IMR-90 (cell line): ENCODE measurements around the gene CDH13. TPM values are rescaled to one million over a fixed set of nuclear protein-coding genes. Genes with fewer than 3 reads are reported as not detected.

Experiments
- ATAC-seq: fragments of 200-7000 bp; cut with Tn5 transposase; 2 replicates; pipeline ENCODE4 v1.9.1; 2020; ENCODE audit warnings: low read depth, mild to moderate bottlenecking, moderate library complexity
- BruUV-seq: library from RNA; stranded (reverse); fragments of 400-500 nt; replicated peaks from 2 replicates; lab custom pipeline; 2021; lab: Mats Ljungman, UMichigan
- CTCF ChIA-PET: fragments of 300-600 bp; formaldehyde crosslinking; extraction: SDS; loops from one replicate; lab custom pipeline; 2021; ENCODE audit warnings: antibody characterized with exemption; lab: Yijun Ruan, JAX
- POLR2A ChIA-PET: fragments of 300-600 bp; sonication (Branson Sonifier 250); formaldehyde crosslinking; loops from one replicate; lab custom pipeline; 2022; ENCODE audit warnings: antibody characterized with exemption; ENCODE audit not compliant: unreplicated experiment; lab: Charles Lee
- DNase-seq: peaks from one replicate; pipeline ENCODE4 v3.0.0; 2013
- H2AFZ ChIP-seq: replicated peaks from 2 replicates; pipeline ENCODE3; 2013; ENCODE audit warnings: low read length, mild to moderate bottlenecking; ENCODE audit not compliant: poor library complexity
- H2AK5ac ChIP-seq: 2 replicates; pipeline ENCODE4 v1.6.1; 2013; ENCODE audit warnings: low read depth, low read length, inconsistent platforms
- H2AK9ac ChIP-seq: replicated peaks from 2 replicates; pipeline ENCODE3; 2013; ENCODE audit warnings: mild to moderate bottlenecking, low read depth, low read length, moderate library complexity; ENCODE audit not compliant: poor library complexity
- H2BK120ac ChIP-seq: 2 replicates; pipeline ENCODE4 v1.6.1; 2013; ENCODE audit warnings: low read depth, low read length, inconsistent platforms
- H2BK15ac ChIP-seq: 3 replicates; pipeline ENCODE4 v1.6.1; 2013; ENCODE audit warnings: low read depth, low read length, inconsistent platforms
- H2BK20ac ChIP-seq: 2 replicates; pipeline ENCODE4 v1.6.1; 2013; ENCODE audit warnings: low read depth, mild to moderate bottlenecking, inconsistent platforms, low read length, moderate library complexity
- H2BK5ac ChIP-seq: 2 replicates; pipeline ENCODE4 v1.6.1; 2013; ENCODE audit warnings: mild to moderate bottlenecking, low read depth, low read length, inconsistent platforms; ENCODE audit not compliant: poor library complexity, severe bottlenecking
- H3K14ac ChIP-seq: replicated peaks from 2 replicates; pipeline ENCODE4 v1.6.1; 2013; ENCODE audit warnings: low read depth, low read length, inconsistent platforms
- H3K18ac ChIP-seq: 2 replicates; pipeline ENCODE4 v1.6.1; 2013; ENCODE audit warnings: low read depth, low read length, control low read depth
- H3K23ac ChIP-seq: 2 replicates; pipeline ENCODE4 v1.6.1; 2013; ENCODE audit warnings: low read depth, low read length, inconsistent platforms
- H3K27ac ChIP-seq: 2 replicates; pipeline ENCODE4 v1.5.1; 2013; ENCODE audit warnings: mild to moderate bottlenecking, control low read depth, low read length; ENCODE audit not compliant: insufficient read depth
- H3K27me3 ChIP-seq: 2 replicates; pipeline ENCODE4 v1.6.1; 2013; ENCODE audit warnings: low read length; ENCODE audit not compliant: control insufficient read depth, insufficient read depth
- H3K36me3 ChIP-seq: 2 replicates; pipeline ENCODE4 v1.6.1; 2013; ENCODE audit warnings: low read length, mixed read lengths; ENCODE audit not compliant: control insufficient read depth, insufficient read depth
- H3K4ac ChIP-seq: 2 replicates; pipeline ENCODE4 v1.6.1; 2013; ENCODE audit warnings: low read depth, low read length, inconsistent platforms
- H3K4me1 ChIP-seq: 2 replicates; pipeline ENCODE4 v1.6.1; 2013; ENCODE audit warnings: low read length, mixed read lengths; ENCODE audit not compliant: control insufficient read depth, insufficient read depth
- H3K4me2 ChIP-seq: 2 replicates; pipeline ENCODE4 v1.6.1; 2013; ENCODE audit warnings: low read depth, mild to moderate bottlenecking, control low read depth, low read length, moderate library complexity
- H3K4me3 ChIP-seq: 2 replicates; pipeline ENCODE4 v1.5.1; 2013; ENCODE audit warnings: low read depth, mild to moderate bottlenecking, control low read depth, low read length, moderate library complexity; ENCODE audit not compliant: insufficient read depth
- H3K56ac ChIP-seq: 2 replicates; pipeline ENCODE4 v1.6.1; 2013; ENCODE audit warnings: low read length, inconsistent platforms; ENCODE audit not compliant: insufficient read depth; ENCODE audit errors: extremely low read depth
- H3K79me1 ChIP-seq, 2 experiments: 2 replicates each; pipeline ENCODE4 v1.6.1; 2013; ENCODE audit warnings: low read length in 2 of 2, inconsistent platforms in 1 of 2, low read depth in 1 of 2
- H3K9ac ChIP-seq: 2 replicates; pipeline ENCODE4 v1.6.1; 2013; ENCODE audit warnings: low read depth, low read length, control low read depth
- H3K9me1 ChIP-seq: 2 replicates; pipeline ENCODE4 v1.6.1; 2013; ENCODE audit warnings: low read length, inconsistent platforms; ENCODE audit not compliant: insufficient read depth
- H3K9me3 ChIP-seq: 2 replicates; pipeline ENCODE4 v1.6.1; 2013; ENCODE audit warnings: low read length; ENCODE audit not compliant: control insufficient read depth, insufficient read depth
- H4K20me1 ChIP-seq: 2 replicates; pipeline ENCODE4 v1.6.1; 2013; ENCODE audit warnings: low read length, inconsistent platforms; ENCODE audit not compliant: insufficient read depth
- H4K5ac ChIP-seq: 2 replicates; pipeline ENCODE4 v1.6.1; 2013; ENCODE audit warnings: mild to moderate bottlenecking, low read depth, low read length, control low read depth
- H4K8ac ChIP-seq, 2 experiments: 2 replicates each; pipeline ENCODE4 v1.6.1; 2013; ENCODE audit warnings: low read depth in 2 of 2, low read length in 2 of 2, control low read depth in 1 of 2, inconsistent platforms in 1 of 2
- H4K91ac ChIP-seq: 2 replicates; pipeline ENCODE4 v1.6.1; 2013; ENCODE audit warnings: low read depth, low read length, inconsistent platforms; ENCODE audit not compliant: insufficient read depth
- BHLHE40 ChIP-seq: fragments of 150-350 bp; IDR thresholded peaks from 2 replicates; pipeline ENCODE4 v1.6.1; 2016; ENCODE audit warnings: mild to moderate bottlenecking, low read depth, low read length
- ELK1 ChIP-seq: fragments of 150-350 bp; IDR thresholded peaks from 2 replicates; pipeline ENCODE4 v1.6.1; 2016; ENCODE audit warnings: low read depth, mild to moderate bottlenecking, low read length, moderate library complexity, borderline replicate concordance
- FOS ChIP-seq: fragments of 150-350 bp; IDR thresholded peaks from 2 replicates; pipeline ENCODE4 v1.6.1; 2016; ENCODE audit warnings: low read depth, low read length
- MAFK ChIP-seq: IDR thresholded peaks from 2 replicates; pipeline ENCODE4 v1.6.1; 2012; ENCODE audit warnings: low read depth, low read length, improper control_type of control experiment
- MXI1 ChIP-seq: IDR thresholded peaks from 2 replicates; pipeline ENCODE4 v1.6.1; 2012; ENCODE audit warnings: low read depth, mild to moderate bottlenecking, low read length, moderate library complexity, borderline replicate concordance
- NFE2L2 ChIP-seq: fragments of 150-350 bp; IDR thresholded peaks from 2 replicates; pipeline ENCODE4 v1.6.1; 2016; ENCODE audit warnings: low read depth, mild to moderate bottlenecking, low read length
- RAD21 ChIP-seq: IDR thresholded peaks from 2 replicates; pipeline ENCODE4 v1.6.1; 2012; ENCODE audit warnings: low read length, improper control_type of control experiment
- RCOR1 ChIP-seq: IDR thresholded peaks from 2 replicates; pipeline ENCODE4 v1.6.1; 2012; ENCODE audit warnings: mild to moderate bottlenecking, low read length, improper control_type of control experiment; ENCODE audit not compliant: insufficient replicate concordance
- USF2 ChIP-seq: fragments of 150-350 bp; IDR thresholded peaks from 2 replicates; pipeline ENCODE4 v1.6.1; 2017; ENCODE audit warnings: mild to moderate bottlenecking, antibody characterized with exemption, low read length, low read depth
- WGBS, 2 experiments: methylation state at CpG; one replicate each; pipeline versions ENCODE4 v1.1.5 to v1.1.7; 2013; ENCODE audit warnings: missing lambda C conversion rate in 2 of 2; ENCODE audit not compliant: insufficient read length in 1 of 2; ENCODE audit errors: extremely low coverage in 2 of 2; 5-methylcytosine and 5-hydroxymethylcytosine counted together
- dilution Hi-C: fragments of 300-500 bp; cut with HindIII; formaldehyde crosslinking; loops from one replicate; pipeline ENCODE4 v1.14.3; 2018; ENCODE audit warnings: low sequenced_read_pairs; ENCODE audit not compliant: unreplicated experiment
- in situ Hi-C: fragments of 300-500 bp; cut with MboI; formaldehyde crosslinking; loops from 3 replicates; pipeline ENCODE4 v1.14.3; 2019; ENCODE audit warnings: low sequenced_read_pairs, inconsistent platforms, mixed read lengths
- intact Hi-C: fragments of 100-400 bp; cut with micrococcal nuclease; formaldehyde crosslinking; loops from 2 replicates; pipeline ENCODE4 v1.10.0; 2022
- polyA plus RNA-seq, 3 experiments: library from polyadenylated mRNA; depleted of rRNA; stranded (reverse); fragments of >200 nt; gene quantifications; 2 replicates each; pipeline ENCODE4 v1.2.3, GENCODE V29; 2012; ENCODE audit warnings: low replicate concordance in 1 of 3
- total RNA-seq: library from RNA; depleted of rRNA; stranded (reverse); fragments of >200 nt; gene quantifications from 2 replicates; pipeline ENCODE4 v1.2.3, GENCODE V29; 2012

The CDH13 gene
- total and polyA plus RNA-seq, 2 of the 4 experiments (the other 2 are of a cell fraction): 61.6 to 74.7 TPM

- POLR2A ChIA-PET: no interaction called here
- H4K8ac ChIP-seq: no peak overlapping the region
- no peak overlapping the region for H4K91ac ChIP-seq
- H4K5ac ChIP-seq: no peak overlapping the region
- H3K9me3 ChIP-seq: no peaks in the 10 kb centered on the region
- no peaks in the 10 kb centered on the region for H3K36me3 ChIP-seq
- no peak overlapping the region for H3K4me3 ChIP-seq
- CTCF ChIA-PET: no interaction called here
- no peak overlapping the region for H3K27ac ChIP-seq
- no peak overlapping the region for H2BK15ac ChIP-seq
- BruUV-seq: no TSS peak
- H3K27me3 ChIP-seq: peaks cover 11% of the 10 kb centered on the region
- H2BK20ac ChIP-seq: no peak overlapping the region
- no peaks in the 10 kb centered on the region; the same call in 1 of the 2 replicates for H4K20me1 ChIP-seq
- H3K56ac ChIP-seq: no peak overlapping the region
- peaks cover under 1% of the 10 kb centered on the region; the same call in 1 of the 2 replicates for H3K4me1 ChIP-seq
- H2BK120ac ChIP-seq: no peak overlapping the region
- H2AK9ac ChIP-seq: no peak overlapping the region
- DNase-seq (no peak), ATAC-seq (no peak)
- H2AK5ac ChIP-seq: no peak overlapping the region
- in situ Hi-C loops: no loop called here
- no peak overlapping the region for H2BK5ac ChIP-seq
- H3K23ac ChIP-seq: no peak overlapping the region
- H3K4me2 ChIP-seq: no peak overlapping the region
- no peaks in the 10 kb centered on the region for H3K9me1 ChIP-seq
- no peak overlapping the region for H3K18ac ChIP-seq
- peak overlapping the region; percentile 44 for H2AFZ ChIP-seq
- dilution Hi-C loops: no loop called here
- WGBS, 2 experiments: 94% methylated on average over 9 of the region's 33 CpGs; no CpG with 5 or more reads in 1 of the 2 experiments
- TF ChIP-seq MXI1 (no peak), BHLHE40 (no peak), RCOR1 (no peak), ELK1 (no peak), MAFK (no peak), NFE2L2 (no peak), FOS (no peak), RAD21 (no peak), USF2 (no peak)
- H3K79me1 ChIP-seq: no peaks in the 10 kb centered on the region
- no peak overlapping the region for H3K9ac ChIP-seq
- H3K14ac ChIP-seq: no peak overlapping the region
- intact Hi-C loops: no loop called here
- no peak overlapping the region for H3K4ac ChIP-seq
These were observed 1203.5 kb downstream of the CDH13 start for GRCh38 chr16:83830091-83830768.
